Measurements from ENCODE around the gene NTM. TPM values are rescaled to one million over a fixed set of nuclear protein-coding genes. Genes with fewer than 3 reads are reported as not detected.

Gene NTM
- total and polyA plus RNA-seq, 2 donors (not counting 1 experiment from before 2014, with no cell fraction given), result 12.3 to 28.6 TPM

DNA sequence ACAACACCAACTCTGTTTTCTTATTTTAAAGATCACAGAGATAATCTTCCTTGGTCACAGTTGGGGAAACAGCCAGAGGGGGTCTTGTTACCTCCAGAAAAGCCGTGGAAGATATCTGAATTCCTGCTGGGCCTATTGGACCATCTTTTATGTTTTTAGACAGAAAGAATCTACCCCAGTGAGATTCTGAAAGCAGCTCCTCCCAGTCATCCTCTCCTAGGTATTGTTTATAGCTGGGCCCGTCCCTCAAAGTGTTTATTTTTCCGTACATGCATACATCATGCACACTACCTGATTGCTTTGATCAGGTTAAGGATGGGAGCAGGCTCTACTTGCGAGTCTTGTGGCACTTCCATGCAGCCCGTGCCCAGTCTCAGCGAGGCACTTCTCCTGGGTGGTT is 742.4 kb downstream of the NTM start:
- Histone ChIP-seq H4K20me1 (ENCODE audit: control insufficient read depth, extremely low read depth, insufficient read depth, low read length) (no peaks in the 10 kb centered on the region), H2AFZ (ENCODE audit: low read length) (no peak overlapping the region), H3K79me2 (ENCODE audit: control insufficient read depth, insufficient read depth, low read length) (no peaks in the 10 kb centered on the region), H3K9ac (ENCODE audit: insufficient read depth, low read length) (no peak overlapping the region), H3K4me3 (replicated peaks in 1 of 4; ENCODE audit: control extremely low read depth in 1 of 4, insufficient read depth in 1 of 4, low read depth in 3 of 4, low read length in 4 of 4) (no peak overlapping the region), H3K36me3 (ENCODE audit: control insufficient read depth, insufficient read depth, low read length) (no peaks in the 10 kb centered on the region), H3K27me3 (ENCODE audit: control insufficient read depth, insufficient read depth, low read length) (no peaks in the 10 kb centered on the region), H3K9me3 (ENCODE audit: control insufficient read depth, insufficient read depth, low read depth, low read length) (no peaks in the 10 kb centered on the region), H3K4me2 (ENCODE audit: extremely low read depth, insufficient read depth, low read length) (no peak overlapping the region), H3K4me1 (ENCODE audit: control insufficient read depth, extremely low read depth, insufficient read depth, low read length) (peaks cover 10% of the 10 kb centered on the region), H3K27ac (ENCODE audit: insufficient read depth, low read length) (peak overlapping the region; percentile 54)
- no peak for DNase-seq (ENCODE audit: low read depth in 2 of 2)
- no peak for TF ChIP-seq EZH2 (IDR thresholded peaks at IDR 0.05; ENCODE audit: low read length, missing control alignments)
- TF ChIP-seq, protein P1, sequence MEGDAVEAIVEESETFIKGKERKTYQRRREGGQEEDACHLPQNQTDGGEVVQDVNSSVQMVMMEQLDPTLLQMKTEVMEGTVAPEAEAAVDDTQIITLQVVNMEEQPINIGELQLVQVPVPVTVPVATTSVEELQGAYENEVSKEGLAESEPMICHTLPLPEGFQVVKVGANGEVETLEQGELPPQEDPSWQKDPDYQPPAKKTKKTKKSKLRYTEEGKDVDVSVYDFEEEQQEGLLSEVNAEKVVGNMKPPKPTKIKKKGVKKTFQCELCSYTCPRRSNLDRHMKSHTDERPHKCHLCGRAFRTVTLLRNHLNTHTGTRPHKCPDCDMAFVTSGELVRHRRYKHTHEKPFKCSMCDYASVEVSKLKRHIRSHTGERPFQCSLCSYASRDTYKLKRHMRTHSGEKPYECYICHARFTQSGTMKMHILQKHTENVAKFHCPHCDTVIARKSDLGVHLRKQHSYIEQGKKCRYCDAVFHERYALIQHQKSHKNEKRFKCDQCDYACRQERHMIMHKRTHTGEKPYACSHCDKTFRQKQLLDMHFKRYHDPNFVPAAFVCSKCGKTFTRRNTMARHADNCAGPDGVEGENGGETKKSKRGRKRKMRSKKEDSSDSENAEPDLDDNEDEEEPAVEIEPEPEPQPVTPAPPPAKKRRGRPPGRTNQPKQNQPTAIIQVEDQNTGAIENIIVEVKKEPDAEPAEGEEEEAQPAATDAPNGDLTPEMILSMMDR (conservative IDR thresholded peaks at IDR 0.05 in 1 of 2, IDR thresholded peaks at IDR 0.05 in 1 of 2; ENCODE audit: low read depth in 1 of 2, low read length in 2 of 2), result no peak

DNA sequence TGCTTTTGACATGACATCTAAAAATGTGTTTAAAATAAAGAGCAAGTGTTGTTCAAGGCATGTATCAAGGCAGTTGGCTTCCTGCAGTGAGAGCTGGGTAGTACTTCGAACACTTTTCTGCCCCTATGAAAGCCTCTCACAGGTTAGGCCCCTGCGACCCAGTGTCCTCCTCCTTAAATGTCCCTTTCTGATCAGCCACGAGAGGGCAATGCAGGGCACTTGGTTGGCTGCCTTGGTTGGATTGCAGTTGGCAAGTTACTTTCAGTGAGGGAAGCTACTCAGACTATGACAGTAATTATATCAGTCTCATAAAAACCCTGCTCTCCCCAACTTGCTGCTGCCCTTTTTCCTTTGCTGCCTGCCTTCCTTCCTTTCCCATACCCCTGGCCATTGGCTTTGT is 743.8 kb downstream of the NTM start:
- Histone ChIP-seq H3K9me3 (ENCODE audit: control insufficient read depth, insufficient read depth, low read depth, low read length) (no peaks in the 10 kb centered on the region), H3K9ac (ENCODE audit: insufficient read depth, low read length) (no peak overlapping the region), H4K20me1 (ENCODE audit: control insufficient read depth, extremely low read depth, insufficient read depth, low read length) (no peaks in the 10 kb centered on the region), H3K4me2 (ENCODE audit: extremely low read depth, insufficient read depth, low read length) (no peak overlapping the region), H2AFZ (ENCODE audit: low read length) (no peak overlapping the region), H3K4me3 (replicated peaks in 1 of 4; ENCODE audit: control extremely low read depth in 1 of 4, insufficient read depth in 1 of 4, low read depth in 3 of 4, low read length in 4 of 4) (no peak overlapping the region), H3K79me2 (ENCODE audit: control insufficient read depth, insufficient read depth, low read length) (no peaks in the 10 kb centered on the region), H3K4me1 (ENCODE audit: control insufficient read depth, extremely low read depth, insufficient read depth, low read length) (peaks cover 10% of the 10 kb centered on the region), H3K27ac (ENCODE audit: insufficient read depth, low read length) (no peak overlapping the region), H3K27me3 (ENCODE audit: control insufficient read depth, insufficient read depth, low read length) (no peaks in the 10 kb centered on the region), H3K36me3 (ENCODE audit: control insufficient read depth, insufficient read depth, low read length) (no peaks in the 10 kb centered on the region)
- no peak for DNase-seq (ENCODE audit: low read depth in 2 of 2)
- TF ChIP-seq, protein P1 (conservative IDR thresholded peaks at IDR 0.05 in 1 of 2, IDR thresholded peaks at IDR 0.05 in 1 of 2; ENCODE audit: low read depth in 1 of 2, low read length in 2 of 2), result peak; percentile 24 to 37
- TF ChIP-seq EZH2 (IDR thresholded peaks at IDR 0.05; ENCODE audit: low read length, missing control alignments), result no peak

DNA sequence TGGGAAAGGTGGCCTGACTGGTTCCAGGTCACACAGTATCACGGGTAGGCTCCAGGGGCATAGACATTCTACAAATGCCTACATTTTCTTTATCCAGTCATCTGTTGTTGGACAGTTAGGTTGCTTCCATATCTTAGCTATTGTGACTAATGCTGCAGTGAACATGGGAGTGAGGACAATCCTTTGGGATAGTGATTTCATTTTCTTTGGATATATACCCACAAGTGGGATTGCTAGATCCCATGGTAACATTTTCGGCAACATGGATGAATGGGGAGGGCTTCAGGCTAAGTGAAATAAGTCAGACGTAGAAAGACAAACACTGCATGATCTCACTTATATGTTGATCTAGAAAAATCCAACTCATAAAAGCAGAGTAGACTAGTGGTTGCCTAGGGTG is 744.3 kb downstream of the NTM start:
- Histone ChIP-seq H3K27me3 (ENCODE audit: control insufficient read depth, insufficient read depth, low read length) (no peaks in the 10 kb centered on the region), H2AFZ (ENCODE audit: low read length) (no peak overlapping the region), H3K79me2 (ENCODE audit: control insufficient read depth, insufficient read depth, low read length) (no peaks in the 10 kb centered on the region), H3K9ac (ENCODE audit: insufficient read depth, low read length) (no peak overlapping the region), H4K20me1 (ENCODE audit: control insufficient read depth, extremely low read depth, insufficient read depth, low read length) (no peaks in the 10 kb centered on the region), H3K36me3 (ENCODE audit: control insufficient read depth, insufficient read depth, low read length) (no peaks in the 10 kb centered on the region), H3K4me2 (ENCODE audit: extremely low read depth, insufficient read depth, low read length) (no peak overlapping the region), H3K9me3 (ENCODE audit: control insufficient read depth, insufficient read depth, low read depth, low read length) (no peaks in the 10 kb centered on the region), H3K4me3 (replicated peaks in 1 of 4; ENCODE audit: control extremely low read depth in 1 of 4, insufficient read depth in 1 of 4, low read depth in 3 of 4, low read length in 4 of 4) (no peak overlapping the region), H3K4me1 (ENCODE audit: control insufficient read depth, extremely low read depth, insufficient read depth, low read length) (peaks cover 10% of the 10 kb centered on the region), H3K27ac (ENCODE audit: insufficient read depth, low read length) (no peak overlapping the region)
- TF ChIP-seq, protein P1 (conservative IDR thresholded peaks at IDR 0.05 in 1 of 2, IDR thresholded peaks at IDR 0.05 in 1 of 2; ENCODE audit: low read depth in 1 of 2, low read length in 2 of 2), result no peak
- no peak for TF ChIP-seq EZH2 (IDR thresholded peaks at IDR 0.05; ENCODE audit: low read length, missing control alignments)
- no peak for DNase-seq (ENCODE audit: low read depth in 2 of 2)
